K562 (cell line): Measurements from ENCODE around the gene CLCF1. TPM values are rescaled to one million over a fixed set of nuclear protein-coding genes. Genes with fewer than 3 reads are reported as not detected.

Source experiments
- FOXP1 ChIP-seq: sonication (generic); formaldehyde crosslinking; IDR thresholded peaks from 2 replicates; pipeline ENCODE4 v1.8.0; 2022; ENCODE audit warnings: mild to moderate bottlenecking, missing genetic modification reagents
- MYNN ChIP-seq, 2 experiments: sonication (generic); formaldehyde crosslinking in 1 of 2; IDR thresholded peaks; 2 replicates each; pipeline versions ENCODE4 v1.5.0 to v1.6.1; 2016 to 2020; ENCODE audit warnings: antibody characterized with exemption in 1 of 2, missing genetic modification reagents in 1 of 2
- NCOA6 ChIP-seq: fragments of 450-650 bp; IDR thresholded peaks from 2 replicates; pipeline ENCODE4 v1.6.1; 2017; ENCODE audit warnings: mild to moderate bottlenecking
- PHTF2 ChIP-seq: fragments of 250-450 bp; sonication (Bioruptor Pico); IDR thresholded peaks from 2 replicates; pipeline ENCODE4 v1.5.0; 2021; ENCODE audit warnings: mild to moderate bottlenecking
- TCF7L2 ChIP-seq: fragments of 150-350 bp; IDR thresholded peaks from 2 replicates; pipeline ENCODE4 v1.6.1; 2016; ENCODE audit warnings: low read depth, mild to moderate bottlenecking, low read length, moderate library complexity
- THRAP3 ChIP-seq: fragments of 450-650 bp; IDR thresholded peaks from 2 replicates; pipeline ENCODE4 v1.6.1; 2016; ENCODE audit warnings: mild to moderate bottlenecking, inconsistent platforms, borderline replicate concordance
- ZBTB1 ChIP-seq: sonication (generic); formaldehyde crosslinking; IDR thresholded peaks from 2 replicates; pipeline ENCODE4 v1.8.1; 2023; ENCODE audit warnings: missing genetic modification reagents, low read depth, mild to moderate bottlenecking, borderline replicate concordance
- ZBTB7A ChIP-seq: IDR thresholded peaks from 2 replicates; pipeline ENCODE4 v1.6.1; 2011; ENCODE audit warnings: low read depth, mild to moderate bottlenecking, low read length, moderate library complexity, borderline replicate concordance; ENCODE audit not compliant: control insufficient read depth
- ZFP36 ChIP-seq: fragments of 150-350 bp; IDR thresholded peaks from 2 replicates; pipeline ENCODE4 v1.6.1; 2018; ENCODE audit warnings: low read length, low read depth; ENCODE audit not compliant: partially characterized antibody
- polyA plus RNA-seq, 8 experiments: library from polyadenylated mRNA; depleted of rRNA in 4 of 8; stranded (reverse) in 5 of 8; unstranded in 3 of 8; fragments of >200 nt; fragmentation: Nextera tagmentation in 2 of 8; fragmentation: Illumina TruSeq in 1 of 8; extraction: Ambion mirVana in 2 of 8; extraction: Trizol in 1 of 8; gene quantifications; 2 replicates each; pipeline versions ENCODE4 v1.2.1 to v1.2.3, GENCODE V29; 2011 to 2014; ENCODE audit warnings: inconsistent platforms in 1 of 8, missing spikeins in 1 of 8
- total RNA-seq, 7 experiments: library from RNA; depleted of rRNA in 6 of 7; stranded (reverse); fragments of >200 nt in 6 of 7; fragmentation: Illumina TruSeq in 2 of 7; extraction: Trizol in 2 of 7; gene quantifications; 2 replicates each; pipeline versions ENCODE4 v1.2.1 to v1.2.3, GENCODE V29; 2011 to 2021; ENCODE audit warnings: low replicate concordance in 1 of 7
- TF ChIP-seq, protein P1 (sequence below): fragments of 450-650 bp; IDR thresholded peaks from 2 replicates; pipeline ENCODE4 v1.6.1; 2016; ENCODE audit warnings: mild to moderate bottlenecking, moderate library complexity
- TF ChIP-seq, protein P2 (sequence below): fragments of 250-450 bp; sonication (Bioruptor Pico); IDR thresholded peaks from 2 replicates; pipeline ENCODE4 v1.4.0; 2020; ENCODE audit warnings: mild to moderate bottlenecking, moderate library complexity

Gene CLCF1
- total and polyA plus RNA-seq, 9 of the 15 experiments (the other 6 are each of a cell fraction or from before 2014, with no cell fraction given), result 0.49 to 5.8 (median 3.0) TPM

DNA sequence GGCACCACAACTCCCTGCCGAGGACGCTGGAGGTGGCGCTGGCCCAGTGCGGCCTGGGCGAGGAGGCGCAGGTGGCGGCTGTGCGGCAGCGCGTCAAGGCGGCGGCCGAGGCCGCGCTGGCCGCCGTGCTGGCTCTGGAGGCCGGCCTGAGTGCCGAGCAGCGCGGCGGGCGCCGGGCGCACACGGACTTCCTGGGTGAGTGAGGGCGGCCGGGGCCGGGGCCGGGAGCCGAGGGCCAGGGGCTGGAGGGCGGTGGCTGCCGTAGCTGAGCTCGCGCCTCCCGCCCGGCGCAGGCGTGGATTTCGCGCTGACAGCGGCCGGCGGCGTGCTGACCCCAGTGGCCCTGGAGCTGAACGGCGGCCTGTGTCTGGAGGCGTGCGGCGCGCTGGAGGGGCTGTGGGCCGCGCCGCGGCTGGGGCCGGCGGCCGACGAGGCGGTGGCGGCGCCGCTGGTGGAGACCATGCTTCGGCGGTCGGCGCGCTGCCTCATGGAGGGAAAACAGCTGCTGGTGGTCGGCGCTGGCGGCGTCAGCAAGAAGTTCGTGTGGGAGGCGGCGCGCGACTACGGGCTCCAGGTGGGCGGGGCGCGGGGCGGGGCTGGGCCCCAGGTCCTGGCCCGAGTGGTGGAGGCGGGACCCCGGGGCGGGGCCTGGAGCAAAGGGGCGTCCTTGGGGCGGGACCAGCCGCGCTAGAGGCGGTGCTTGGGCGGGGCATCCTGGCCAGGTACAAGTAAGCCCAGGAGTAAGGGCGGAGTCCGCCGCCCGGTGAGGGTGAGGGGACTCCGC is 47.4 kb upstream of the CLCF1 start (continued):
- TF ChIP-seq, protein P1, sequence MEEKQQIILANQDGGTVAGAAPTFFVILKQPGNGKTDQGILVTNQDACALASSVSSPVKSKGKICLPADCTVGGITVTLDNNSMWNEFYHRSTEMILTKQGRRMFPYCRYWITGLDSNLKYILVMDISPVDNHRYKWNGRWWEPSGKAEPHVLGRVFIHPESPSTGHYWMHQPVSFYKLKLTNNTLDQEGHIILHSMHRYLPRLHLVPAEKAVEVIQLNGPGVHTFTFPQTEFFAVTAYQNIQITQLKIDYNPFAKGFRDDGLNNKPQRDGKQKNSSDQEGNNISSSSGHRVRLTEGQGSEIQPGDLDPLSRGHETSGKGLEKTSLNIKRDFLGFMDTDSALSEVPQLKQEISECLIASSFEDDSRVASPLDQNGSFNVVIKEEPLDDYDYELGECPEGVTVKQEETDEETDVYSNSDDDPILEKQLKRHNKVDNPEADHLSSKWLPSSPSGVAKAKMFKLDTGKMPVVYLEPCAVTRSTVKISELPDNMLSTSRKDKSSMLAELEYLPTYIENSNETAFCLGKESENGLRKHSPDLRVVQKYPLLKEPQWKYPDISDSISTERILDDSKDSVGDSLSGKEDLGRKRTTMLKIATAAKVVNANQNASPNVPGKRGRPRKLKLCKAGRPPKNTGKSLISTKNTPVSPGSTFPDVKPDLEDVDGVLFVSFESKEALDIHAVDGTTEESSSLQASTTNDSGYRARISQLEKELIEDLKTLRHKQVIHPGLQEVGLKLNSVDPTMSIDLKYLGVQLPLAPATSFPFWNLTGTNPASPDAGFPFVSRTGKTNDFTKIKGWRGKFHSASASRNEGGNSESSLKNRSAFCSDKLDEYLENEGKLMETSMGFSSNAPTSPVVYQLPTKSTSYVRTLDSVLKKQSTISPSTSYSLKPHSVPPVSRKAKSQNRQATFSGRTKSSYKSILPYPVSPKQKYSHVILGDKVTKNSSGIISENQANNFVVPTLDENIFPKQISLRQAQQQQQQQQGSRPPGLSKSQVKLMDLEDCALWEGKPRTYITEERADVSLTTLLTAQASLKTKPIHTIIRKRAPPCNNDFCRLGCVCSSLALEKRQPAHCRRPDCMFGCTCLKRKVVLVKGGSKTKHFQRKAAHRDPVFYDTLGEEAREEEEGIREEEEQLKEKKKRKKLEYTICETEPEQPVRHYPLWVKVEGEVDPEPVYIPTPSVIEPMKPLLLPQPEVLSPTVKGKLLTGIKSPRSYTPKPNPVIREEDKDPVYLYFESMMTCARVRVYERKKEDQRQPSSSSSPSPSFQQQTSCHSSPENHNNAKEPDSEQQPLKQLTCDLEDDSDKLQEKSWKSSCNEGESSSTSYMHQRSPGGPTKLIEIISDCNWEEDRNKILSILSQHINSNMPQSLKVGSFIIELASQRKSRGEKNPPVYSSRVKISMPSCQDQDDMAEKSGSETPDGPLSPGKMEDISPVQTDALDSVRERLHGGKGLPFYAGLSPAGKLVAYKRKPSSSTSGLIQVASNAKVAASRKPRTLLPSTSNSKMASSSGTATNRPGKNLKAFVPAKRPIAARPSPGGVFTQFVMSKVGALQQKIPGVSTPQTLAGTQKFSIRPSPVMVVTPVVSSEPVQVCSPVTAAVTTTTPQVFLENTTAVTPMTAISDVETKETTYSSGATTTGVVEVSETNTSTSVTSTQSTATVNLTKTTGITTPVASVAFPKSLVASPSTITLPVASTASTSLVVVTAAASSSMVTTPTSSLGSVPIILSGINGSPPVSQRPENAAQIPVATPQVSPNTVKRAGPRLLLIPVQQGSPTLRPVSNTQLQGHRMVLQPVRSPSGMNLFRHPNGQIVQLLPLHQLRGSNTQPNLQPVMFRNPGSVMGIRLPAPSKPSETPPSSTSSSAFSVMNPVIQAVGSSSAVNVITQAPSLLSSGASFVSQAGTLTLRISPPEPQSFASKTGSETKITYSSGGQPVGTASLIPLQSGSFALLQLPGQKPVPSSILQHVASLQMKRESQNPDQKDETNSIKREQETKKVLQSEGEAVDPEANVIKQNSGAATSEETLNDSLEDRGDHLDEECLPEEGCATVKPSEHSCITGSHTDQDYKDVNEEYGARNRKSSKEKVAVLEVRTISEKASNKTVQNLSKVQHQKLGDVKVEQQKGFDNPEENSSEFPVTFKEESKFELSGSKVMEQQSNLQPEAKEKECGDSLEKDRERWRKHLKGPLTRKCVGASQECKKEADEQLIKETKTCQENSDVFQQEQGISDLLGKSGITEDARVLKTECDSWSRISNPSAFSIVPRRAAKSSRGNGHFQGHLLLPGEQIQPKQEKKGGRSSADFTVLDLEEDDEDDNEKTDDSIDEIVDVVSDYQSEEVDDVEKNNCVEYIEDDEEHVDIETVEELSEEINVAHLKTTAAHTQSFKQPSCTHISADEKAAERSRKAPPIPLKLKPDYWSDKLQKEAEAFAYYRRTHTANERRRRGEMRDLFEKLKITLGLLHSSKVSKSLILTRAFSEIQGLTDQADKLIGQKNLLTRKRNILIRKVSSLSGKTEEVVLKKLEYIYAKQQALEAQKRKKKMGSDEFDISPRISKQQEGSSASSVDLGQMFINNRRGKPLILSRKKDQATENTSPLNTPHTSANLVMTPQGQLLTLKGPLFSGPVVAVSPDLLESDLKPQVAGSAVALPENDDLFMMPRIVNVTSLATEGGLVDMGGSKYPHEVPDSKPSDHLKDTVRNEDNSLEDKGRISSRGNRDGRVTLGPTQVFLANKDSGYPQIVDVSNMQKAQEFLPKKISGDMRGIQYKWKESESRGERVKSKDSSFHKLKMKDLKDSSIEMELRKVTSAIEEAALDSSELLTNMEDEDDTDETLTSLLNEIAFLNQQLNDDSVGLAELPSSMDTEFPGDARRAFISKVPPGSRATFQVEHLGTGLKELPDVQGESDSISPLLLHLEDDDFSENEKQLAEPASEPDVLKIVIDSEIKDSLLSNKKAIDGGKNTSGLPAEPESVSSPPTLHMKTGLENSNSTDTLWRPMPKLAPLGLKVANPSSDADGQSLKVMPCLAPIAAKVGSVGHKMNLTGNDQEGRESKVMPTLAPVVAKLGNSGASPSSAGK, result no peak
- peak; percentile 46; the same call in 1 of the 2 replicates for TF ChIP-seq ZBTB7A
- TF ChIP-seq FOXP1, result no peak
- TF ChIP-seq, protein P2, sequence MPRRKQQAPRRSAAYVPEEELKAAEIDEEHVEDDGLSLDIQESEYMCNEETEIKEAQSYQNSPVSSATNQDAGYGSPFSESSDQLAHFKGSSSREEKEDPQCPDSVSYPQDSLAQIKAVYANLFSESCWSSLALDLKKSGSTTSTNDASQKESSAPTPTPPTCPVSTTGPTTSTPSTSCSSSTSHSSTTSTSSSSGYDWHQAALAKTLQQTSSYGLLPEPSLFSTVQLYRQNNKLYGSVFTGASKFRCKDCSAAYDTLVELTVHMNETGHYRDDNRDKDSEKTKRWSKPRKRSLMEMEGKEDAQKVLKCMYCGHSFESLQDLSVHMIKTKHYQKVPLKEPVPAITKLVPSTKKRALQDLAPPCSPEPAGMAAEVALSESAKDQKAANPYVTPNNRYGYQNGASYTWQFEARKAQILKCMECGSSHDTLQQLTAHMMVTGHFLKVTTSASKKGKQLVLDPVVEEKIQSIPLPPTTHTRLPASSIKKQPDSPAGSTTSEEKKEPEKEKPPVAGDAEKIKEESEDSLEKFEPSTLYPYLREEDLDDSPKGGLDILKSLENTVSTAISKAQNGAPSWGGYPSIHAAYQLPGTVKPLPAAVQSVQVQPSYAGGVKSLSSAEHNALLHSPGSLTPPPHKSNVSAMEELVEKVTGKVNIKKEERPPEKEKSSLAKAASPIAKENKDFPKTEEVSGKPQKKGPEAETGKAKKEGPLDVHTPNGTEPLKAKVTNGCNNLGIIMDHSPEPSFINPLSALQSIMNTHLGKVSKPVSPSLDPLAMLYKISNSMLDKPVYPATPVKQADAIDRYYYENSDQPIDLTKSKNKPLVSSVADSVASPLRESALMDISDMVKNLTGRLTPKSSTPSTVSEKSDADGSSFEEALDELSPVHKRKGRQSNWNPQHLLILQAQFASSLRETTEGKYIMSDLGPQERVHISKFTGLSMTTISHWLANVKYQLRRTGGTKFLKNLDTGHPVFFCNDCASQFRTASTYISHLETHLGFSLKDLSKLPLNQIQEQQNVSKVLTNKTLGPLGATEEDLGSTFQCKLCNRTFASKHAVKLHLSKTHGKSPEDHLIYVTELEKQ, result no peak
- no peak for TF ChIP-seq TCF7L2
- no peak for TF ChIP-seq ZBTB1 (CRISPR knock-in tag)
- no peak for TF ChIP-seq NCOA6
- TF ChIP-seq ZFP36, result peak; percentile 61
- TF ChIP-seq MYNN (IDR thresholded peaks at IDR 0.05), result no peak
- no peak for TF ChIP-seq MYNN (CRISPR knock-in tag; IDR thresholded peaks at IDR 0.05)
- no peak for TF ChIP-seq PHTF2 (CRISPR knock-in tag)
- TF ChIP-seq THRAP3, result no peak
